NCI-H460 (cell line): Measurements from ENCODE around the gene FPGT. TPM values are rescaled to one million over a fixed set of nuclear protein-coding genes. Genes with fewer than 3 reads are reported as not detected.
"Not testable (repeated sequence)": the region's sequence is repeated elsewhere in the genome, so short reads cannot be mapped to it uniquely, and the experiment has no call there.

Experiments
- DNase-seq: peaks from one replicate; pipeline ENCODE4 v3.0.0-alpha.2; 2016; ENCODE audit warnings: low read depth; ENCODE audit errors: extremely low read depth
- total RNA-seq: library from RNA; depleted of rRNA; stranded (reverse); fragments of >200 nt; shearing (Covaris generic); gene quantifications from 2 replicates; pipeline ENCODE4 v1.2.3, GENCODE V29; 2014; rRNA removed

Gene FPGT
- total RNA-seq, 1 experiment from 2014 or later = 15.9 TPM

- DNase-seq = not testable (repeated sequence)
These were observed 55.3 kb downstream of the FPGT start for GRCh38 chr1:74253243-74253824.

Other genes starting within 250 kb of the FPGT start
- gene LRRIQ3, start 66 bp upstream of the FPGT start, total RNA-seq = 2.1 and 2.6 TPM in 2 replicates
- 0.17 and 0.45 TPM in 2 replicates for gene TNNI3K, start 37.1 kb downstream of the FPGT start, total RNA-seq